Smooth muscle cell of the brain vasculature (primary cell): ENCODE results near the gene PPP1R12B.
A peak's percentile ranks its signal among the peaks of the same experiment; 100 is the strongest.
"Not testable (repeated sequence)": the region's sequence is repeated elsewhere in the genome, so short reads cannot be mapped to it uniquely, and the experiment has no call there.

Source experiments
- DNase-seq: peaks from one replicate; pipeline ENCODE4 v3.0.0-alpha.2; 2012; ENCODE audit warnings: low read depth, low spot score

The PPP1R12B gene

GRCh38 chr1:202605515-202605914 lies 257.0 kb downstream of the PPP1R12B start:
- DNase-seq = no peak

- DNase-seq = not testable (repeated sequence)
These were observed 263.5 kb downstream of the PPP1R12B start for GRCh38 chr1:202612036-202612435.

- no peak for DNase-seq
These were observed 265.1 kb downstream of the PPP1R12B start for GRCh38 chr1:202613571-202613970.

- DNase-seq = not testable (repeated sequence)
These were observed 266.1 kb downstream of the PPP1R12B start for GRCh38 chr1:202614363-202615207.

- not testable (repeated sequence) for DNase-seq
These were observed 266.7 kb downstream of the PPP1R12B start for GRCh38 chr1:202615208-202615500.

- peak; percentile 18 for DNase-seq
These were observed 267.2 kb downstream of the PPP1R12B start for GRCh38 chr1:202615501-202616354.

GRCh38 chr1:202616355-202616915 lies 267.9 kb downstream of the PPP1R12B start:
- no peak for DNase-seq

- DNase-seq = not testable (repeated sequence)
These were observed 270.5 kb downstream of the PPP1R12B start for GRCh38 chr1:202619012-202619411.

GRCh38 chr1:202619505-202619904 lies 271.0 kb downstream of the PPP1R12B start:
- no peak for DNase-seq

GRCh38 chr1:202620036-202620435 lies 271.5 kb downstream of the PPP1R12B start:
- not testable (repeated sequence) for DNase-seq

GRCh38 chr1:202621446-202621845 lies 272.9 kb downstream of the PPP1R12B start:
- DNase-seq = no peak

- no peak for DNase-seq
These were observed 273.9 kb downstream of the PPP1R12B start for GRCh38 chr1:202622388-202622787.

- DNase-seq = no peak
These were observed 274.6 kb downstream of the PPP1R12B start for GRCh38 chr1:202623075-202623474.

- not testable (repeated sequence) for DNase-seq
These were observed 275.0 kb downstream of the PPP1R12B start for GRCh38 chr1:202623476-202623875.

- no peak for DNase-seq
These were observed 275.7 kb downstream of the PPP1R12B start for GRCh38 chr1:202624088-202624780.

GRCh38 chr1:202624781-202625108 lies 276.2 kb downstream of the PPP1R12B start:
- no peak for DNase-seq

GRCh38 chr1:202625416-202626360 lies 277.2 kb downstream of the PPP1R12B start:
- no peak for DNase-seq

GRCh38 chr1:202627036-202627435 lies 278.5 kb downstream of the PPP1R12B start:
- DNase-seq = not testable (repeated sequence)

GRCh38 chr1:202627841-202628565 lies 279.5 kb downstream of the PPP1R12B start:
- no peak for DNase-seq

- no peak for DNase-seq
These were observed 280.2 kb downstream of the PPP1R12B start for GRCh38 chr1:202628646-202629215.
